HG03521 (cell line): ENCODE measurements around the gene TARP.
"Not testable (repeated sequence)": the region's sequence is repeated elsewhere in the genome, so short reads cannot be mapped to it uniquely, and the experiment has no call there.

Experiments used
- ATAC-seq: cut with Tn5 transposase; IDR thresholded peaks from one replicate; pipeline ENCODE4 v1.9.1; 2021; ENCODE audit warnings: mild to moderate bottlenecking, moderate library complexity; ENCODE audit not compliant: unreplicated experiment

Gene TARP

GRCh38 chr7:38263274-38263673 is 10.2 kb downstream of the TARP start:
- ATAC-seq, result not testable (repeated sequence)

GRCh38 chr7:38262545-38262944 is 10.9 kb downstream of the TARP start:
- ATAC-seq, result no peak

DNA sequence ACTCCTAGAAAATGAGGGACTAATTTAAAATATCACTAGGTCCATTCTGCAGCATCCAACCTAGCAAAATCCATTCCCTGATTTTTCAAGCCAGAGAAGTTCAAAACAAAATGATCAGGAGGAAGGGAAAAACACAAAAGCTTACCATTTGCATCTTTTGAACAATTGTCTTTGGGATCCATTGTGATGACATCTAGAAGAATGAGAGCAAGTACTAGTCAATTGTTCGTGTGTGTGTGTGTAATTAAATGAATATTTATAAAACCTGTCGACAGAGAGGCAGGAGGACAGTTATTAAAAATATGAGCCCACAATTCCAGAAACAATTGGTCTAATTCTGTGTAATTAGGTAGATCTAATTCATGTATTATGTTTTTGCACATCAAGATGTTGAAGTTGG is 11.4 kb downstream of the TARP start:
- not testable (repeated sequence) for ATAC-seq

- ATAC-seq, result not testable (repeated sequence)
These were observed 11.8 kb downstream of the TARP start for GRCh38 chr7:38261601-38262000.

- not testable (repeated sequence) for ATAC-seq
These were observed 14.3 kb downstream of the TARP start for GRCh38 chr7:38259157-38259556.

DNA sequence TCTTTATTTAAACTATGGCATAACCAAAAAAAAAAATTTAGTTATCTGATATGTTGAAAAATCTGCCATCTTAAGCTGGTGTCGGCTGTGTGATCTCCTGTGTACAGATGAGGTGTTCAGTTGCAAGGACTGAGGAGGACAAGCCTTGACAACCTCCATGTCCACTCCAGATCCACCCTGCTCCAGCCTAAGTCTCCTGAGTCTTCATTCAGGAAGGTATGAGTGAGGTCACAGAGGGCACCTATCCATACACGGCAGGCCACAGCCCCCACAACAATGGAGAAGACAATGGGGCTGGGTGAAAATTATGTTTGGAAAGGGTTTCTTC is 16.1 kb downstream of the TARP start:
- ATAC-seq, result no peak

- peak; percentile 92 for ATAC-seq
These were observed 23.6 kb downstream of the TARP start for GRCh38 chr7:38249849-38250248.

GRCh38 chr7:38248069-38248567 is 25.3 kb downstream of the TARP start:
- no peak for ATAC-seq

DNA sequence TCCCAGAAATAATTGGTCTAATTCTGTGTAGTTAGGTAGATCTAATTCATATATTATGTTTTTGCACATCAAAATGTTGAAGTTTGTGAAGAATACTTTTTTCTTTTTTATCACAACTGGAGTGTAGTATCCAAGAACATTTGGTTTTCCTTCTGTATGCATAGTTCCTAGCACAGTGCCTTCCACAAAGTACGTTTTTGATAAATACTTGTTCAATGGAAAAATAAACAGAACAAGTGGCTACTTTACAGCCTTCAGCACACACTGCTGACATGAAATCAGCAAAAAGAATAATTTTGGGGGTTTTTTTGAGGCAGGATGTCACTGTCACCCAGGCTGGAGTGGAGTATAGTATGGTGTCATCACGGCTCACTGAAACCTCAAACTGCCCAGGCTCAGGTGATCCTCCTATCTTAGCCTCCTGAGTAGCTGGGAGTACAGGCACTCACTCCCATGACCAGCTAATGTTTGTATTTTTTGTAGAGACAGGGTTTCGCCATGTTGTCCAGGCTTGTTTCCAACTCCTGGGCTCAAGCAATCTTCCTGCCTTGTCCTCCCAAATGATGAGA is 27.9 kb downstream of the TARP start:
- no peak for ATAC-seq

GRCh38 chr7:38244516-38244915 is 28.9 kb downstream of the TARP start:
- no peak for ATAC-seq

DNA sequence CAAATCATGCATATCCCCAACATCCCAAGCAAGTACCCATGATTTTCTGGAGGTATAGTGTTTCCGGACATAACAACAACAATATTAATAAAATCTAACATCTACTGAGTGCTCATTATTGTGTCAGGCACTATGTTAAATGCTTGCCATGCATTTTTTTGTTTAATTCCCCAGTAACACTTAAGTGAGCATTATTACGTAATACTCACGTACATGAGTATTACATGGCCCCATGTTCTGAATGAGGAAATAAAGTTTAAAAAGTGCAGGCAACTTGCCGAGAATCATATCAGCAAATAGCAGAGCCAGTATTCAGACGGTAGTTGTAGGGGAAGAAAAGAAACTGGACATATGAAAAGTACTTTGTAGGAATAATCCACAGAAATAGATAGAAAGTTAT is 30.1 kb downstream of the TARP start:
- ATAC-seq, result not testable (repeated sequence)

- ATAC-seq, result no peak
These were observed 30.6 kb downstream of the TARP start for GRCh38 chr7:38242814-38243213.

DNA sequence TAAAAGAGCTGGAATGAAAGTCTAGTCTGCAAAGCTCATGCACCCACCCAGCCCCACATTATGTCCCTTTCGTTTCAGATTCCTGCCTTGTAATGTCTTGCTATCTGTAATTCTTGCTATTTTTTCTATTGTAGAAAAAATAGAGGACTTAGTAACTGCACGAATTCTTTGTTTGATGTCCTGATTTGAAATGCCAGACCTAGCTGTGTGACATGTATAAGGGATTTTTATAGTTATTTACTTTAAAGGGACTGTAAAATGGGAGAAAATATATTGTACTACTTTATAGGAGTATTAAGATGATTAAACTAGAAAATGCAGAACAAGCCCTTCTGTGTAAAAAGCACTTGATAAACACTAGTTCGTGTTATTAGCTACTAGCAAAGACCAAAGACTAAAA is 32.4 kb downstream of the TARP start:
- ATAC-seq, result no peak

- not testable (repeated sequence) for ATAC-seq
These were observed 34.3 kb downstream of the TARP start for GRCh38 chr7:38239129-38239528.

DNA sequence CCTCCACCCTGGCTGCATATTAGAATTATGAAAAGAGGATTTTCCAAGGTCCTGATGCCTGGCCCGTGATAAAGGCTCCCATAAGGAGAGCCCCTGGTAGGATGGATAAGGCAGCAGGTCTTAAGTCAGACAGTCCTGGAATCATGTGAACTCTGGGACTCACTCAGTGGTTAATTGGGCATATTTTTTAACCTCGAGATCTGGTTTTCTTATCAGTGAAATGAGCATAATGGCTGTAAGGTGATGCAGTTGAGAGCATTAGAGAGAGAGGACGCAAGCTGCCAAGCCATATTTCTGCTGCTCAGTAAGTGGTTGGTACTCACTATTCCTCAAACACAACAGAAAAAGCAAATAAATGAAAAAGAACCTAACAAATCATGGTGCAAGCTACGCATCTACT is 37.8 kb downstream of the TARP start:
- ATAC-seq, result no peak

GRCh38 chr7:38234759-38235158 is 38.7 kb downstream of the TARP start:
- not testable (repeated sequence) for ATAC-seq

- peak; percentile 71 for ATAC-seq
These were observed 40.7 kb downstream of the TARP start for GRCh38 chr7:38232502-38233366.

DNA sequence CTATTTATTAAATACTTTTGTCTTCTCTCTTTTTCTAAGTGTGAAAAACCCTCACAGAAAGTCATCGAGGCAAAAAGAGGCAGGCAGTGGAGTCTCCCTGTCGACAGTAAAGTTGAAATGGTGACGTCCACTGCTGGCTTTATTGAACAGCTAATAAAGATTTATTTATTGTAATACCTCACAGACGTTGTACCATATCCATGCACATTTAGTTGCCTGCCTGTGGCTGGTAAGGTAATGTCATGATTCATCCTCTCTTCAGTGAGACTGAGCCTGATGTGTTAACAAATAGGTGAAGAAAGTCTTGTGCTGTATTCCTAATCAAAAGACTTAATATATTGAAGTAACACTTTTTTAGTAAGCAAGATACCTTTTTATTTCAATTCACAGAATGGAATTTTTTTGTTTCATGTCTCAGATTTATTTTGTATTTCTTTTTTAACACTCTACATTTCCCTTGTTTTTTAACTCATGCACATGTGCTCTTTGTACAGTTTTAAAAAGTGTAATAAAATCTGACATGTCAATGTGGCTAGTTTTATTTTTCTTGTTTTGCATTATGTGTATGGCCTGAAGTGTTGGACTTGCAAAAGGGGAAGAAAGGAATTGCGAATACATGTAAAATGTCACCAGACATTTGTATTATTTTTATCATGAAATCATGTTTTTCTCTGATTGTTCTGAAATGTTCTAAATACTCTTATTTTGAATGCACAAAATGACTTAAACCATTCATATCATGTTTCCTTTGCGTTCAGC is 43.4 kb downstream of the TARP start:
- ATAC-seq, result no peak

DNA sequence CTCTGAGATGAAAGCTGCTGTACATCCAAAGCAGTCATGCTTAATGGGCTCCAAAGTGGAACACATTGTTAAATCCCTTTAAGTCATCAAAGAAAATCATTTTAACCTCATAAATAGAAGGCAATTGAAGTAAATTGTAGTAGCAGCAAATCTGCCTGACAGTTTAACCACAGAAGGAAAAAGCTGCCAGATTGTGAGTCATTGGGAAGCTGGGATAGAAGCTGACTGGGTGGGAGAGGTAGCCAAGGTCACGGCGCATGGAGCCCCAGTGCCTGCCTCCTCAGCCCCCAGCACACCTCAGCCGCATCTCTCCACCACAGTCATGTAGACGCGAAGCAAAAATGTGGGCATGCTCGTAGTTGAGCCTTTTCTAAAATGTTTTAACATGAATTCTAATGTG is 44.0 kb downstream of the TARP start:
- ATAC-seq, result no peak

GRCh38 chr7:38224392-38224791 is 49.0 kb downstream of the TARP start:
- ATAC-seq, result no peak

DNA sequence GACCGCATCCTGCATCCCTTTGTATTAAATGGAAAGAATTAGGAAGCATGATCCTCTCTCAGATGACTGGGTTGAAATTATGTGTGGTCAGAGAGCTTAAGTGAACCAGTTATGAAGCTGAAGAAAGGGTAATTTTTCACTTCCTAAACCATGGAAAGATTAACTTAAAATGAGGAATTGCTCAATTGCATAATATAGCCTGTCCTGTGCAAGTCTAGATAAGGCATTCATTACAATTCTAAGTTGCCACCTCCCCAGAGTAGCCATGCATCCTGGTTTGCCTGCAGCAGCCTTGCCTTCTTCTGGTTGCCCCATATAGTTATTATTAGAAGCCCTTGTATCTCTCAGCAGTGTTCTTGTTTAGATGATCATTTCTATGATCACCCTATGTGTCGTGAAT is 50.1 kb downstream of the TARP start:
- no peak for ATAC-seq
